VCaP (cell line): ENCODE data around the gene RERE.
A peak's percentile ranks its signal among the peaks of the same experiment; 100 is the strongest.

Experiments
- H3K27ac ChIP-seq: fragments of 450-650 bp; 2 replicates; pipeline ENCODE4 v1.5.1; 2017
- CTCF ChIP-seq: fragments of 450-650 bp; conservative IDR thresholded peaks from 2 replicates; pipeline ENCODE4 v1.5.1; 2017; ENCODE audit warnings: mild to moderate bottlenecking, moderate library complexity

Gene RERE

DNA sequence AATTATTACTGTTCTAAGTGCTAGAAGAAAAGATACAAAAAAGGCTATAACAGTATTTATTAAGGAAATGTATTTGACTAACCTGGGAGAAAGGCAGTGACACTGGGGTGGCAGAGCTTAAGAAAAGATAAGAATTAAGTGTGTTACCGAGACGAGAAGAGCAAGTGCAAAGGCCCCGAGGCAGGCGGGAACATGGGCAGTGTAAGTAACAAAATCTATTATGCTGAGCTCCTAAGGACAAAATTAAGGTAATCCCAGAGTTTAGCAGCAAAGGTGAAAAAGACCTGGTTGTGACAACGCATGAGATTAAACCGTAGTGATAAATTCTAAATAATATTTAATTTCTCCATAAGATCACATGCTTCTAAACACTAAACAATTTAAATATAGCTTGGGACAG lies 167.6 kb downstream of the RERE start:
- no peak overlapping the region for H3K27ac ChIP-seq
- TF ChIP-seq CTCF: no peak

GRCh38 chr1:8649027-8649426 lies 168.4 kb downstream of the RERE start:
- no peak overlapping the region for H3K27ac ChIP-seq
- no peak for TF ChIP-seq CTCF

DNA sequence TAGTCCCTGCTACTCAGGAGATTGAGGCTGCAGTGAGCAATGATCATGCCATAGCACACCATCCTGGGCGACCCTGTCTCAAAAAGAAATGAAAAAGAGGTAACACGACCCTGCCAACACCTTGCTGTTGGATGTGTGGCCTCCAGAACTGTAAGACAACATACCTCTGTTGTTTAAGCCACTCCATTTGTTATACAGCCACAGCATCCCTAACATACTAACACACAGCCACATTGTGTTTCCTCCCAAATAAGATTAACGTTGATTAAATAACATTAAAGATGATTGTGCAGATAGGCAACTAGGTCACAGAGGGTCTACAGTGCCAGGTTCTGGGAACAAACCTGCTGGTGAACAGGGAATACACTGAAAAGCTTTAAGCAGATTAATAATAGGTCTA lies 170.4 kb downstream of the RERE start:
- no peak for TF ChIP-seq CTCF

GRCh38 chr1:8646189-8646588 lies 171.3 kb downstream of the RERE start:
- no peak for TF ChIP-seq CTCF
- H3K27ac ChIP-seq: peak overlapping the region; percentile 37

More for the DNA sequence above, 170.4 kb downstream of the RERE start:
- peak overlapping the region; percentile 37 for H3K27ac ChIP-seq

GRCh38 chr1:8643542-8644536 lies 173.6 kb downstream of the RERE start:
- peak overlapping the region; percentile 67 for H3K27ac ChIP-seq
- TF ChIP-seq CTCF: no peak

DNA sequence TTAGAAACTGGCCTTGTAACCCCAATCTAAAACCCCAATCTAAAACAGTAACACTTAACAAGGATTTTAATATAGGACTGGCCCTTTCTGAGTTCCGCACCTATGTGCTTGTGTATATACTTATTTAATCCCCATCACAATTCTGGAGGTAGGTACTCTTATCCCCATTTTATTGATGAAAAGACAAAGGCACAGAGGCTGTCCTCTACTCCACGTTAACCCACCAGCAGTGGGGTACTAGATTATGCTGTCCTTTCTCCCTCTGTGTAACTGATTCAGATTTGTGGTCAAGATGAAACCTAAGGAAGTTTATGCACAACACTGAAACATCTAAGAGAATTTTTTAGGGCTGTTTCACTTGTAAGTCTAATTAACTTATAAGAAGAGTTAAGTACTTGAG lies 175.3 kb downstream of the RERE start:
- no peak for TF ChIP-seq CTCF
- no peak overlapping the region for H3K27ac ChIP-seq

DNA sequence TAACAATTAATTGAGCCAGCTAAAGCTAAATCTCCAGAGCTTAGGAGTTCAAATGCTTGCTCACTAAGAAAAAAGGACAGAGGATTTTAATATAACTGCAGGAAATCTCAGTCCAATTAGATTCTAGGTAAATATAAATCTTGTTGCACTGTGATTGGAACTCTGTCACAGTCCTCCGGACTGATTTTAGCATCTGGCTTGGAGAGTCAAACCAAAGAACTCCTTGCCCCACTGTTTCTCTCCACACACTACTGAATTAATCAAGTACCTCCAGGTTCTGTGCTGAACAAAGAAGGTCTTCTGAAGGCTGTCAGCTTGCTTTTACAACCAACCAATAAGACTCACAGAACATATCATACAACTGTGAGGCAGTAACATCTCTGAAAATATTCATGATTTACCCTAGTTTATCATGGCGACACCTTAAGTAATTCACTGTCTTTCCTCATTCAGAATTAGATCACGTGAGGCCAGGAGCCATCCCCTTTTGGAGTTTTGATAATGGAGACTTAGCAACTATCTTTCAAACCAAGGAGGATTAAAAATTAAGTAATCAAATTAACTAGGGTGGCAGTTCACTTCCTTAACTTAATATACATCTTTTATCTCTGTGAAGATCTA lies 176.0 kb downstream of the RERE start:
- H3K27ac ChIP-seq: no peak overlapping the region

More for the DNA sequence above, 176.0 kb downstream of the RERE start:
- no peak for TF ChIP-seq CTCF
